Bladder microvascular endothelial cell (primary cell): Measurements from ENCODE around the gene LILRB1. TPM values are rescaled to one million over a fixed set of nuclear protein-coding genes. Genes with fewer than 3 reads are reported as not detected.

Experiments
- total RNA-seq: library from RNA; depleted of rRNA; stranded (reverse); fragments of >200 nt; gene quantifications from 2 replicates; pipeline ENCODE4 v1.2.3, GENCODE V29; 2014

The LILRB1 gene
- total RNA-seq: not detected in 2 replicates

GRCh38 chr19:54630262-54630661, at the start of gene LILRB1:
LILRB1 (plus strand) TSS chr19:54630484; CDS start chr19:54631074, 590 bp downstream.

GRCh38 chr19:54593445-54593844, 36.8 kb upstream of the LILRB1 start, which contains the start of gene LILRA1:
LILRA1 (plus strand) TSS chr19:54593632; CDS start chr19:54594245, 613 bp downstream.

GRCh38 chr19:54662730-54663129, 32.4 kb downstream of the LILRB1 start, which contains the start of gene LILRB4:
LILRB4 (plus strand) TSS chr19:54662985; CDS start chr19:54663034, 49 bp downstream.

Other genes with a start within 250 kb of the LILRB1 start
- not detected in 2 replicates for gene TTYH1, start 215.0 kb upstream of the LILRB1 start, total RNA-seq
- 24.9 and 54.1 TPM in 2 replicates for gene LENG8, start 181.3 kb upstream of the LILRB1 start, total RNA-seq
- 4.8 and 4.9 TPM in 2 replicates for gene LENG9, start 166.7 kb upstream of the LILRB1 start, total RNA-seq
- gene CDC42EP5, start 157.2 kb upstream of the LILRB1 start, total RNA-seq: 53.5 and 74.6 TPM in 2 replicates
- gene LAIR2, start 127.7 kb upstream of the LILRB1 start, total RNA-seq: not detected in 2 replicates
- gene LILRA2, start 56.7 kb upstream of the LILRB1 start, total RNA-seq: not detected in 2 replicates
- not detected in 2 replicates for gene LILRA1, start 36.9 kb upstream of the LILRB1 start, total RNA-seq
- gene LILRB4, start 32.5 kb downstream of the LILRB1 start, total RNA-seq: not detected in 2 replicates
- gene KIR3DL3, start 94.0 kb downstream of the LILRB1 start, total RNA-seq: not detected in 2 replicates
- not detected in 2 replicates for gene KIR2DL3, start 108.0 kb downstream of the LILRB1 start, total RNA-seq
- not detected in 2 replicates for gene KIR2DL1, start 139.3 kb downstream of the LILRB1 start, total RNA-seq
- gene KIR2DL4, start 173.1 kb downstream of the LILRB1 start, total RNA-seq: not detected in 2 replicates
- gene KIR3DL1, start 186.0 kb downstream of the LILRB1 start, total RNA-seq: not detected in 2 replicates
- gene KIR2DS4, start 202.2 kb downstream of the LILRB1 start, total RNA-seq: not detected in 2 replicates
- gene KIR3DL2, start 220.0 kb downstream of the LILRB1 start, total RNA-seq: not detected in 2 replicates
- not detected in 2 replicates for gene FCAR, start 243.8 kb downstream of the LILRB1 start, total RNA-seq